ENCODE data around the gene AEN.

DNA sequence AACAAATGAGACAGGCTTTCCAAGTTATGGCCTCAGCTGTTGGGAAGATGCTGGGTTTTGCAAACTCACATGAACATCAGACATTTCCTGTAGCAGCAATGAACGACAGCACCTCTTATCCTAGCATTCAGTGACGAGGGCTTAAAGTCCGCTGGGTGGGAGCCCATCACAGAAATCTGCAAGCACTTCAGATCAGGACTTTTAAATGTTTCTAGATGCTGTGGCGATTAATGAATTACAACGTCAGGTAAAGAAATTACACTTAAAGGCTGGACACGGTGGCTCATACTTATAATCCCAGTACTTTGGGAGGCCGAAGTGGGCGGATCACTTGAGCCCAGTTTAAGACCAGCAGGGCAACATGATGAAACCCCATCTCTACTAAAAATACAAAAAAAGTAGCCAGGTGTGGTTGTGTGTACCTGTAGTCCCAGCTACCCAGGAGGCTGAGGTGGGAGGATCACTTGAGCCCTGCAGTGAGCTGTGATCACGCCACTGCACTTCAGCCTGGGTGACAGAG lies 3.9 kb downstream of the AEN start:
- TF ChIP-seq, protein P1, sequence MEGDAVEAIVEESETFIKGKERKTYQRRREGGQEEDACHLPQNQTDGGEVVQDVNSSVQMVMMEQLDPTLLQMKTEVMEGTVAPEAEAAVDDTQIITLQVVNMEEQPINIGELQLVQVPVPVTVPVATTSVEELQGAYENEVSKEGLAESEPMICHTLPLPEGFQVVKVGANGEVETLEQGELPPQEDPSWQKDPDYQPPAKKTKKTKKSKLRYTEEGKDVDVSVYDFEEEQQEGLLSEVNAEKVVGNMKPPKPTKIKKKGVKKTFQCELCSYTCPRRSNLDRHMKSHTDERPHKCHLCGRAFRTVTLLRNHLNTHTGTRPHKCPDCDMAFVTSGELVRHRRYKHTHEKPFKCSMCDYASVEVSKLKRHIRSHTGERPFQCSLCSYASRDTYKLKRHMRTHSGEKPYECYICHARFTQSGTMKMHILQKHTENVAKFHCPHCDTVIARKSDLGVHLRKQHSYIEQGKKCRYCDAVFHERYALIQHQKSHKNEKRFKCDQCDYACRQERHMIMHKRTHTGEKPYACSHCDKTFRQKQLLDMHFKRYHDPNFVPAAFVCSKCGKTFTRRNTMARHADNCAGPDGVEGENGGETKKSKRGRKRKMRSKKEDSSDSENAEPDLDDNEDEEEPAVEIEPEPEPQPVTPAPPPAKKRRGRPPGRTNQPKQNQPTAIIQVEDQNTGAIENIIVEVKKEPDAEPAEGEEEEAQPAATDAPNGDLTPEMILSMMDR (IDR thresholded peaks at IDR 0.05) = no peak
- no peak for TF ChIP-seq POLR2A (IDR thresholded peaks at IDR 0.05; ENCODE audit: low read depth)
